Midbrain (tissue), 1 donor: ENCODE data around the gene ATP8B1.
"Not testable (repeated sequence)": the region's sequence is repeated elsewhere in the genome, so short reads cannot be mapped to it uniquely, and the experiment has no call there.

ENCODE experiments used
- DNase-seq: peaks from one replicate; lab custom pipeline; 2025; lab: John Stamatoyannopoulos, UW

The ATP8B1 gene

DNA sequence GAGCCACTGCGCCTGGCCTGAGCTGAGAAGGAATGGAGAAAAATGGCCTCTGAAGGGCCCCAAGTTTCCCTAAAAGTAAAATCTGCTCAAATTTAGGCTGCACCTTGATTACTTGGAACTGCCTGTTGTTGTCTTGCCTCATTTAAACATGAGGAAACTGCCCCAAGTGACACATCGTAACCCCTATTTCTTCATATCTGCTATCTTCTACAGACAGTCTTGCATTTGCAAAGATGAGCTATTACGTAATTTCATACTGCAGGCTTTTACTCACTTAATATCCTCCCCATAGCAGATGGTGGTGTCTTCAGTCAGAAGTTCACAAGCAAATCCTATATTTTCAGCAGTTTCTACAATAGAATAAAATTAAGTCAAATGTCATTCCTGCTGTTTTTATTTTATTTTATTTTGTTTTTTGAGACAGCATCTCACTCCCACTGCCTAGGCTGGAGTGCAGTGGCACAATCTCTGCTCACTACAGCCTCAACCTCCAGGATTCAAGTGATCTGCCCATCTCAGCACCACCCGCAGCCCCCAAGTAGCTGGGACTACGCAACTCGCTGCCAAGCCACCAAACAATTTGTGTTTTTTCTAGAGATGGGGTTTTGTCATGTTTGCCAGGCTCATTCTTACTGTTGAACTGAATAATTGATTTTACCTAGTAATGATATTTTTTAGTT is 136.2 kb downstream of the ATP8B1 start:
- DNase-seq, result no peak

DNA sequence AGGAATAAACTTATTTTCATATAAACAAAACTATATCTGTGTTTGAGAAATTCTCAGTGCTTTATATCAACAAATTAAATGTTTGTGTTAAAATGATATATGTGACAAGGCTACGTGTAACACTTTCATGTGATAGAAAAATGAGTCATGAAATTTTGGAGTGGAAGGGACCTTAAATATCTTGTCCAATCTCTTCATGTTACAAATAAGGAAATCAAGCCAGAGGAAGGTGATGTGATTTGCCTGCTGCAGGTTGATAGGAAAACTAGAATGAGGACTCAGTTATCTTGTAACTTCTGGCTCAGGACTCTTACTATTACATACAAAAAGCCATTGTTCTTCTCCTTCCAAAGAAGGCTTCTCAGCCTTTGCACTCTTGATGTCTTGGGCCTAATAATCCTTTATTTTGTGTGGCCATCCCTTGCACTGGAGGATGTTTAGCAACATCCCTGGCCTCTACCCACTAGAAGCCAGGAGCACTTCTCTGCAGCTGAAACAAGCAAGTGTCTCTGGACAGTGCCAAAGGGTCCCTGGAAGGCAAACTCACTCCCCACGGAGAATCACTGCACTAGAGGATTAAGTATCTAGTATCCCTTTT is 138.4 kb downstream of the ATP8B1 start:
- DNase-seq, result no peak

DNA sequence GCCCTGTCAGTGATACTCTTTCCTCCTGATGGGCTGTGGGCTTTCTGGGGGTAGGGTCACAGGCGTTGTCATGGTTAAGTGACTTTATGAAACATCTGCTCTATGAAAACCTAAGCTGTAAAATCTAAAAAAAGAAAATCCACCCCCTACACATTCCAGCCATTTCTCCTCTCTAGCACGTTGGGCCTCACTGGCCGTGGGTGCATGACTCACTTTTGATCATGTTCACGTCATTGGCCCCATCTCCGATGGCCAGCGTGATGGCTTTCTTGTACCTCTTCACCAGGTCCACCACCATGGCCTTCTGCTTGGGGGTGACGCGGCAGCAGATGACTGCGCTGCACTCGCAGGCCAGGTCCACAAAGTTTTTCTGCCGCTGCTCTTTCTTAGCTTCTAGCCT is 142.2 kb downstream of the ATP8B1 start:
- no peak for DNase-seq

DNA sequence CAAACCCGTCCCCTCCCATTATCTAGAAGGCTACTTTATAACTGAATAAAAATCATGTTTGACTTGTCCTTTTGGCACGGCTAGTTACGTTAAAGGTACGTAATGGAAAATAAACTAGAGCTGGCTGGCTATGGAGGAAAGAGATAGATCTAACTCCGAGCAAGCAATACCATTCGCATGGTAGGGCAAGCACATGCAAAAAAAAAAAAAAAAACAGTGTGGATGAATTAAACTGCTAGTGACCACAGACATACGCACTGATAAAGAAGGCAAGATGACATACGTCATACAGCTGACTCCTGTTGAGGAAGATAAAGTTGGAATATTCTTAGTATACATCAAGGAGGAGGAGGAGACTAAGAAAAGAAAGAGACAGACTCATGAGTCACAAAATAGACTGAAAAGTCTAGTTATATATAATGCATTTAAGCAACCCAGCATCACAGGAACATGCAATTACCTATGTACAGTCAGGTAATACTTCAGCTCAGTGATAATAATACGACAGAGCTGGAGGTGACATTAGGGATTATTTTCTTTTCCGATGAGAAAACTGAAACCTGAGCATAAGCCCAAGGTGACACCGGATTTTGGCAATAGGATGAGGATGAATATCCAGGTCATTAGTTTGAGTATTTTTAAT is 143.5 kb downstream of the ATP8B1 start:
- DNase-seq, result no peak

DNA sequence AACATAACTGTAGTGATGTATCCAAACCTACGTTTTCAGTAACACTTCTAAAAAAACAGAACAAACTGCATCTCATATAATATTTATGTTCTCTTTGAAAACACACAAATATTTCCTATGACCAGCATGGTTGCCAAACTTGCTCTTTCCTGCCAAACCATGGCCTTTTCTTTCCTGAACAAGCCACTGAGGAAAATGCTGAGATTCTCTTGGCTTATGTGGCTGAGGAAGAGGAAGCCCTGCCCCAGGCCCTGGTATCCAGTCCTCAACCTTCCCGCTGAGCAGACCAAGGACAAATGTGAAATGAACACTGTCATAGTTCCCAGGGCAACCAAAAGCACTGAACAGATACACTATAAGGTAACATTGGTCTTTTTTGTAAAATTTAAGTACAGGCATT is 145.6 kb downstream of the ATP8B1 start:
- DNase-seq, result no peak

DNA sequence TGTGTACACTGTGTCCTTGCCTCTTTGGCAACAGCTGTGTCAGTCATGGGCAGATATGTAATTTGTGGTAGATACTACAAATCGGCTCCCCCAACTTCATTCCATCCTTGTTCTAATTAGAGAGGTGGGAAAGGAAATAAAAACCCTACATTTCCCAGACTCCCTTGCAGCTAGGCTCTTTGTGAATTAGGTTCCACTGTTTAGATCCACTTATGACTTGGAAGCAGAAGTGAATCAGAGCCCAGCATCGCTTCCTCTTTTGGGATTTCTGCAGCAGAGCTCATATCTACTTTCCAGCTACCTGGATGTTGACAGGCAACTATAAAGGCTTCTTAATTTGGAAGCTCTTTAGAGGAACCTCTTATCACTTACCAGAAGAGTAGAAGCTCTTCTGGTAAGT is 147.4 kb downstream of the ATP8B1 start:
- no peak for DNase-seq

DNA sequence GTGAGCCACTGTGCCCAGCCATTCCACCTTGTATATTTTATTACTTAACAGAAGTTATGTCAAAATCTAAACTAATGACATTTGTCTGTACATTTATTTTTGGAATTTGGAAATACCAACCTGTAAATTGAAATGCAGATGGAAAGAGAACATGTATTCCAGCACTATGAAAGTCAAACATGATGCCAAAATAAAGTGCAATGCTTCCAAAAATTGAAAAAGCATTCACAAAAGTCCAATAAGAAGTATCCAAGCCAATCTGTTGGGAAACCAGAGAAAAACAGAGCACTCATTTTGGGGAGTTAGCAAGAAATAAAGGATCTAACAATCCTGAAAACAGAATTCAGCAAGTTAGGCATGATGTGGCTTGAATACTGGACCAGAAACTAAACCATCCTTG is 151.2 kb downstream of the ATP8B1 start:
- DNase-seq, result no peak

DNA sequence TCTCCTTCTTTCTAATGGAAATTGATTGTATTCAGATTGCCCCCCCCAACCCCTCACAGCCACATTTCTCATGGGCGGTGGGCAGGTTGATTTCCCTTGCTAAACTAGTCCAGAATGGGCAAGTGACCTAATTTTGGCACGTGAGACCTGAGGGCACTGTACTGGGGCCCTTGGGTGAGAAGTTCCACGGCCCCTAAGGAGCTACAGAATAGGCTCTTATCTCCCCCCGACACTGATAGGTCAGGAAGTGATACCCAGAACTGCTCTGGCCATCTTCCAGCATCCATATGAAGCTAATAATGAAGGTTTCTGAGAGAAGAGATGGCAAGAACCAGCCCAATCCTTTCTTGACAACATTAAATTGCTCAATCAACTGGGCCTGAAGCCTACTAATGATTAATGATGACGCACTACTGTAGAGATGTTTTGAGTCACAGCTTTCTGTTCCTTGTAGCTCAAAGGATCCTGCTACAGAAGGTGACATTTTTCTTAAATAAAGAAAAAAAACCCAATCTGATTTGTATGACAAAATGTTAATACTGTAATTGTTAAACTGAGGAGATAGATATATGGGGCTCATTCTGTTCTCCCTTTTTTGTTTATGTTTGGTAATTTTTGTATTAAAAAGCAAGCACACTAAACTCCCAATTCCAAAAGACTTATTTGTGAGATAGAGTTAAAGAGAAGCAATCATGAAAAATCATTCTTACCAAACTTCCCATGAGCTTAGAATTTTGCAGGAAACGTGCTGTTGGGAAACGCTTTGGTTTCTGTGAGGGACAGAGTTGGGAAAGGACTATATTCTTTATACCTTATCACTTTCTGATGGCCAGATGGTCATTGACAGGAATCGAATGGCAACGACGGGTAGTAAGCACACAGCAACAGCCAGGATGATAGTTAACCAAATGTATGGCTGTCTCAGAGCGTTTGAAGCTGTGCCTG is 153.3 kb downstream of the ATP8B1 start:
- DNase-seq, result no peak

DNA sequence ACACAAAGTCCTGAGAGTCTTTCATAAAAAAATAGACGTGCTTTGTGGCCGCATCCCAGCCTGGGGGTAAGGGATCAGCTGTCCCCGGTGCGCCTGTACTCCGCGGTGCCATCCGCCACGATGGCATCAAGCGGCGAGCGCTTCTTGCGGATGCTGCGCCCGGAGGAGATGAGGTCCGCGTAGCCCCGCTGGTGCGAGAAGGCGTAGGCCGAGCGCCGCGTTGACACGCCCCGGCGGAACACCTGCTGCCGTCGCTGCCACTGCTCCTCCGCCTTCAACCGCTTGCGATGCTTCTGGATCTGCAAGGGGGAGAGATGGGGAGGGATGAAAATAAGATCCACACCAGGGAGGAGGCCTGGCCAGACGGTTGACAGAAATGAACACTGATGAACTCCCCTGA is 154.7 kb downstream of the ATP8B1 start:
- no peak for DNase-seq

DNA sequence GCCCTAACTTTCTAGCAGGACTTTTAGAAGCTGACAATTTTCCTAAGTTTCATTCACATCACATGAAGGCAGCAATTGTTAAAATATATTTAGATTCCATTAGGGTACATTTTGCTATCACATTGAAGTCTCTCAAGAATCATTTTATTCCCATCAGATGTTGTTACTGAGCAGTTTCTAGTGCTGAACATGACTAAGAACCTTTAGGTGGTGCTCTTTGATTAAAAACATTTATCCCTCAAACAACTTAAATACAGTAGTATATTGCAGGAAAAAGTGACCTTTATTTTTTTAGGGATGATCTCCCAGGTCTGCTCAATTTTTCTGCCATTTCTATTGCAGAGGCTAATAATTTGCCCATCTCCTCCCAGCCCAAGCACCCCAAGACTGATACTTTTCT is 158.6 kb downstream of the ATP8B1 start:
- no peak for DNase-seq

DNA sequence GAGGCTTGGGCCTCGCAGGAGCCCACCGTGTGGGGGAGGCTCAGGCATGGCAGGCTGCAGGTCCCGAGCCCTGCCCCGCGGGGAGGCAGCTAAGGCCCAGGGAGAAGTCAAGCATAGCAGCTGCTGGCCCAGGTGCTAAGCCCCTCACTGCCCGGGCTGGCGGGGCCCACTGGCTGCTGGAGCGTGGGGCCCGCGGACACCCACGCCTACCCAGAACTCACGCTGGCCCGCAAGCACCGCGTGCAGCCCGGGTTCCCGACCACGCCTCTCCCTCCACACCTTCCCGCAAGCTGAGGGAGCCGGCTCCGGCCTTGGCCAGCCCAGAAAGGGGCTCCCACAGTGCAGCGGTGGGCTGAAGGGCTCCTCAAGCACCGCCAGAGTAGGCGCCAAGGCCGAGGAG is 159.4 kb downstream of the ATP8B1 start:
- not testable (repeated sequence) for DNase-seq

DNA sequence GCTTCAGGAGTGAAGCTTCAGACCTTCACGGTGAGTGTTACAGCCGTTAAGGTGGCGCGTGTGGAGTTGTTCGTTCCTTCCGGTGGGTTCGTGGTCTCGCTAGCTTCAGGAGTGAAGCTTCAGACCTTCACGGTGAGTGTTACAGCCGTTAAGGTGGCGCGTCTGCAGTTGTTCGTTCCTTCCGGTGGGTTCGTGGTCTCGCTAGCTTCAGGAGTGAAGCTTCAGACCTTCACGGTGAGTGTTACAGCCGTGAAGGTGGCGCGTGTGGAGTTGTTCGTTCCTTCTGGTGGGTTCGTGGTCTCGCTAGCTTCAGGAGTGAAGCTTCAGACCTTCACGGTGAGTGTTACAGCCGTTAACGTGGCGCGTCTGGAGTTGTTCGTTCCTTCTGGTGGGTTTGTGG is 160.7 kb downstream of the ATP8B1 start:
- DNase-seq, result not testable (repeated sequence)

DNA sequence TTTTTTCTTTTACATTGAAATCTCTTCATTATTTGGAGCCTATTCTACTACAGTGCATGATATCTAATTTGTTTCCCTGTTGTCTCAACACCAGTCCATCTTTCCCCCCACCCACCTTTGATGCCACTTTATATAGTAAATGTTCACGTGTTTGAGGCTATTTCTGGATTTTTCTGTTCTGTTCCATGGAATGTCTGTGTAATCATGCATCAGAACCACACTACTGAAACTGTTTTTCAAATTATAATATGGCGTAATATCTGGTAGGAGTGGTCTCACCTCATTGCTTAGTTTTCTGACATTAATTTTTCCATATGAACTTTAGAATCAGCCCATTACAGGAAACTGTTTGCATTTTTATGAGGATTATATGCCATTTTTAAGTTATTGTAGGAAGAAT is 162.4 kb downstream of the ATP8B1 start:
- DNase-seq, result no peak

DNA sequence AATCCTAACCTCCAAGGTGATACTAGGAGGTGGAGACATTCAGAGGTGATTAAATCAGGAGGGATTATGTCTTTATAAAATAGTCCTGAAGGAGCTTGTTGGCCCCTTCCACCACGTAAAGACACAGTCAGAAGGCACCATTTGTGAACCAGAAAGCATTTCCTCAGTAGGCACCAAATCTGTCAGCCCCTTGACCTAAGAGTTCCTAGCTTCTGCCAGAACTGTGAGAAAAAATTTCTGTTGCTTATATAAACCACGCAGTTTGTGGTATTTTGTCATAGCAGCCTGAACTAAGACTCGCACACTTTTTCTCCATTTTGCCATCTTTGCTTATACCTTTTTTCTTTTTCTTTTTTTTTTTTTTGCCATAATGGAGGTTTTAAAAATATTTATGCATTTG is 162.9 kb downstream of the ATP8B1 start:
- DNase-seq, result no peak

DNA sequence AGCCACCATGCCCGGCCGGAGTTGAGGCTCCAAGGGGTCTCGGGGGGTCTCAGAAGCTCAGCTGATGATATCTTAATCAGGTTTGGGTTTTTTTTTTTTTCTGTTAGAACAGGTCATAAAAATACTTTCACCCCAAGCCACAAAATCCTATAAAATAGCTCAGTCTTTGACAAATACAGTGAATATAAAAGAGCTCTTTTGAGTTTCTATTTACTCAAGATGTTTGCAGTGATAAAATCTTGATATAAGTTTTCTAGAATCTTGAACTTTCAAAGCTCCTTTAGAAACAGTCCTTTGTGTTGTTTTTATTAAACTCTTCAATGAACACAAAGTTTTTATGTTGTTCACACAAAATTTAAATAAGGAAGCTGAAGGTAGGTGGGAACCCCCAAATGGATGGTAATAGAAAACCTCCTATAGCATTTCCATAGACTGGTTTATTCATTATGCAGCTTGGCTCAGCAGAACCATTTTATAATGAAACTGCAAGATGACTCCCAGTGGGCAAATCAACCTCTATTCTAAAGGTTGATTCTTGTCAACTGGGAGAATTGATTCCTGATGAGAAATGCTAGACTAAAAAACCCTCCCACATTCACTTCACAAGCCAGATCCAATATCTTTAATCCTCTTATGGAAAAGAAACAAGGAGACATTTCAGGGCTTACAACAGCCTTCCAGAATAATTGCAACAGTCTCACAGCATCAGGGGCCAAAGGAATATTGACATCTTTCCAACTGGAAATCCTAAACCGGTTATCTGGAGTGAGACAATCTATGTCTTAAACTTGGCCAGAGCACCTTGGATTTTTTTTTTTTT is 167.9 kb downstream of the ATP8B1 start:
- DNase-seq, result no peak

DNA sequence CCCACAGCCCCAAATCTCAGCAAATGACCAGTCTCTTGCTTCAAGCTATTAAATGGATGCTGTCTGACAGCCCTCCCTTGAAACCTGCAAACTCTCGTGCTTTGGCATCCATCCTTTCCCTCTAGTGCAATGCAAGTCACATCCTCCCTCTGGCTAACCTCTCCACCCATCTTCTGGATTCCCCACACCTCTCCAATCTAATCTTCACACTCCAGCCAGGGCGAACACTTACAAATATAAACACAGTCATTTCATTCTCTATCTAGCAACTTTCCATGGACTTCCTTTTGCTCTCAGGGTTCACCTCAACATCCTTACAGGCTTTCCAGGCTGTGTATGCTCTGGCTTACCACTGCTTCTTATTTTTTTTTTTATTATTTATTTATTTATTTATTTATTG is 171.4 kb downstream of the ATP8B1 start:
- no peak for DNase-seq

DNA sequence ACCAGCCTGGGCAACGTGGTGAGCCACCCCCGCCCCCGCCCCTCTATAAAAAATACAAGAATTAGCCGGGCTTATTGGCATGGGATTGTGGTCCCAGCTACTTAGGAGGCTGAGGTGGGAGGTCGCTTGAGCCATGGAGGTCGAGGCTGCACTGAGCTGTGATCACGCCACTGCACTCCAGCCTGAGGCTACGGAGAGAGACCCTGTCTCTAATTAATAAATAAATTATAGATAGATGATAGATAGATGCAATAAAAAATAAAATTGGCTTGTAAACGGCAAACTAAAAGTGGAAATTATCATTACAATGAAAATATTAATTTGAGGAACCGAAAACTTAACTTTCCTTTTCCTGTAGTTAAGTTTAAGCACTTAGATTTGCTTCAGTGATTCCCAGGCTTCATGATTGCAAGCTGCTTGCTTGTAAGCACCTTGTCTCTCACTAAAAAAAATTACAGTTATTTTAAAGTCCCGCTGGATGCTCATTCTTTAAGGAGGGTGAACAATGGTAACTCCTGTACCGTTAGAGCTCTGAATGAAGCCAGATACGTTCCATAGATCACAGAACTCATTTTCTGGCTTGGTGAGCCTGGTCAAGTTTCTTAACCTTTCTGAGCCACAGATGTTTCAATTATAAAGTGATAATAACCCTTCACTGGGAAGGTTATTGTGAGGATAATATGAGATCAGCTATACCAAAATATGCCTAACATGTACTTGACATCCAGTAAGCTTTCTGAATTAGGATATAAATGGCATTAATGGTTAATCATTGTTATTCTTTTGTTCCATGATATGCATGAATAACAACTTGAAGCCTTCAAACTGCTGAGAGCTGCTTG is 172.1 kb downstream of the ATP8B1 start:
- DNase-seq, result no peak

DNA sequence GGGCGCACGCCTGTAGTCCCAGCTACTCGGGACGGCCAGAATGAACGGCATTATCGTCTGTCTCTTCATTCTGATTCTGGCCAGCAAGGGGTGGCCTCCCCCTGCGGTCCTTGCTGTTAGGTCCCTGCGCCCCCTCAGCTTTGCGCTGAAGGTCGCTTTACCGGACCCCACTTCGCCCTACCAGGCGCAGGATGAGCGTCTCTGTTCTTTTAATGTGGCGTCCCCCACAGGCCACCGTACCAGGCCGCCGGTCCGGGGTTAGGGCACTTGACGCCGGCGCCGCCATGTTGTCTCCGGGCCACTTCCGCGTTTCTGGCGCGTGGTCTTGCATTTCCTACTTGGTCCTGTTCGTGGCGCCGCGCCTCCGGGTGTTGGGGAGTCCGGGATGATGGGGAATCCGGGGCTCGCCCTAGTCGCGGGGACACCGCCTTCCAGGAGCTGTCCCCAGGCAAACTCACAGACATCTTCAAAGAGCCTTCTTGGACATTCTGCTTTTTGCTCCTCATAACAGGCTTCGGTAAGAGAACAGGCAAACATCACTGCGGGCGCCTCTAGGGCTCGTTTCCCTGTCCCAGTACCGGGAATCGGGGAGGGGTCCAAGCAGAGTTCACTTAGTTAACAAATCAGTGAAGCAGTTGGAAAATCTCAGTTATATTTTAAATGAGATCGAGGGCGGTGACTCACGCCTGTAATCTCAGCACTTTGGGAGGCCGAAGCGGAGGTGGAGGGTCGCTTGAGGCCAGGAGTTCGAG is 172.9 kb downstream of the ATP8B1 start:
- DNase-seq, result peak; percentile 94

DNA sequence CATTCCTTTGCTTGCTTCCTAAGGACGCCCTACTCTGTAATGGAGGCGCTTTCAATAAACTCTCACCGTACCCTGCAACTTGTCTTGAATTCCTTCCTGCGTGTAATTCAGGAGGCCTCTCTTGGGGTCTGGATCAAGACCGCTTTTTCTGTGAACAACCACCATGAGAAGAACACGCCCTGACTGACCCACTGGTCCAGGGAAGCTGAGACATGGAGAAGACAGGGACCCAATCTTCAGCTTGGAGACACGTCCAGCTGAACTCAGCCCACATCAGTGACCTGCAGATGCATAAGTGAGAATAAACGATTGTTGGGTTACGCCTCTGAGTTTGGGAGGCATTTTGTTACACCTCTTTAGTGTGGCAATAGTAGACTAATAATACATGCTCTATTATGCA is 173.7 kb downstream of the ATP8B1 start:
- DNase-seq, result no peak

DNA sequence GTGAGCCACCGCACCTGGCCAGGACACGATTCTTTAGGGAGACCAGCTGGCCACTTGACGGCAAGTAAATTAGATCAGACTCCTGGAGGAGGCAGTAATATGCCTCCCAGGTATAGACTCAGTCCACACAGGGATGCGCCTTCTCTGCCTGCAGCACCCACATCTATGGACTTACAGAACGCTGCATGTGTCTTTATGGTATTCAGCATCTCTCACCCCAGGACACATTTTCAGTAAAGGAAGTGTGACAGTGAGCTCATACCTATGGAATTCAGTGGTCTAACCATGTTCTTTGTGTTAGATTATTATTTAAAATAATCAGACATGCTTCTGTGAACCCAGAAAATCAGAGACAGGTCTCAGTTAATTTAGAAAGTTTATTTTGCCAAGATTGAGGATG is 175.6 kb downstream of the ATP8B1 start:
- DNase-seq, result no peak
